GM06990 (cell line): ENCODE results near the gene ARMC8.

ENCODE experiments used
- DNase-seq: peaks from one replicate; pipeline ENCODE4 v3.0.0-alpha.2; 2011; ENCODE audit not compliant: insufficient read length; ENCODE audit errors: extremely low read depth
- H3K27me3 ChIP-seq: replicated peaks from 2 replicates; pipeline ENCODE4 v1.6.0; 2011; ENCODE audit warnings: low read length; ENCODE audit not compliant: control insufficient read depth, insufficient read depth
- H3K36me3 ChIP-seq: 2 replicates; pipeline ENCODE4 v1.5.1; 2011; ENCODE audit warnings: low read length; ENCODE audit not compliant: control insufficient read depth, insufficient read depth
- H3K4me3 ChIP-seq: replicated peaks from 2 replicates; pipeline ENCODE4 v1.5.1; 2011; ENCODE audit warnings: low read depth, mild to moderate bottlenecking, control low read depth, low read length
- TF ChIP-seq, protein P1 (sequence below): IDR thresholded peaks from 2 replicates; pipeline ENCODE4 v1.5.1; 2011; ENCODE audit warnings: low read length, control low read depth, mild to moderate bottlenecking, inconsistent platforms; ENCODE audit not compliant: insufficient read depth, poor library complexity, severe bottlenecking

Gene ARMC8

GRCh38 chr3:138332472-138333073 is 145.5 kb downstream of the ARMC8 start:
- no peak for DNase-seq
- H3K4me3 ChIP-seq, result no peak overlapping the region
- TF ChIP-seq, protein P1, sequence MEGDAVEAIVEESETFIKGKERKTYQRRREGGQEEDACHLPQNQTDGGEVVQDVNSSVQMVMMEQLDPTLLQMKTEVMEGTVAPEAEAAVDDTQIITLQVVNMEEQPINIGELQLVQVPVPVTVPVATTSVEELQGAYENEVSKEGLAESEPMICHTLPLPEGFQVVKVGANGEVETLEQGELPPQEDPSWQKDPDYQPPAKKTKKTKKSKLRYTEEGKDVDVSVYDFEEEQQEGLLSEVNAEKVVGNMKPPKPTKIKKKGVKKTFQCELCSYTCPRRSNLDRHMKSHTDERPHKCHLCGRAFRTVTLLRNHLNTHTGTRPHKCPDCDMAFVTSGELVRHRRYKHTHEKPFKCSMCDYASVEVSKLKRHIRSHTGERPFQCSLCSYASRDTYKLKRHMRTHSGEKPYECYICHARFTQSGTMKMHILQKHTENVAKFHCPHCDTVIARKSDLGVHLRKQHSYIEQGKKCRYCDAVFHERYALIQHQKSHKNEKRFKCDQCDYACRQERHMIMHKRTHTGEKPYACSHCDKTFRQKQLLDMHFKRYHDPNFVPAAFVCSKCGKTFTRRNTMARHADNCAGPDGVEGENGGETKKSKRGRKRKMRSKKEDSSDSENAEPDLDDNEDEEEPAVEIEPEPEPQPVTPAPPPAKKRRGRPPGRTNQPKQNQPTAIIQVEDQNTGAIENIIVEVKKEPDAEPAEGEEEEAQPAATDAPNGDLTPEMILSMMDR, result peak; percentile 46
- H3K27me3 ChIP-seq, result 0 out of 2 replicates have a peak, but pooled peaks cover 1% of the 10 kb centered on the region
- H3K36me3 ChIP-seq, result no peaks in the 10 kb centered on the region

DNA sequence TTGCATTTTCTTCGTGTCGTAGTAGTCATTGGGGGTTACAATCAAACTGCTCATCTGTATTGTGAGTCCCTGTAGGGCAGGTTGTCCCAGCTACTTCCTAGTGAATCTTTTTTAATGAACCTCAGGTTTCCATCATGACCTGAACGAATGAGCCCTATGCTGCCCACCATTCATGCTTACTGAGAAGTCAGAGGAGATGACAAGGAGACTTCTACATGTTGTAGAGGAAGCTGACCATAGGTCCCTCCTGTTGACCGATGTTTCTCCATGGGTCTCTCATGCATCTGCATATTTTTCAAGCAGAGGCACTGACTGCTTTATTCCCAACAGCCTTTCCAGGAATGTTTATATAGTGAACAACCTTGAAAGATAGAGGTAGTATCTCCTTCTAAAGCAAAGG is 147.5 kb downstream of the ARMC8 start:
- DNase-seq, result no peak
- Histone ChIP-seq H3K27me3 (0 out of 2 replicates have a peak, but pooled peaks cover 1% of the 10 kb centered on the region), H3K36me3 (no peaks in the 10 kb centered on the region), H3K4me3 (no peak overlapping the region)
- TF ChIP-seq, protein P1, result no peak

DNA sequence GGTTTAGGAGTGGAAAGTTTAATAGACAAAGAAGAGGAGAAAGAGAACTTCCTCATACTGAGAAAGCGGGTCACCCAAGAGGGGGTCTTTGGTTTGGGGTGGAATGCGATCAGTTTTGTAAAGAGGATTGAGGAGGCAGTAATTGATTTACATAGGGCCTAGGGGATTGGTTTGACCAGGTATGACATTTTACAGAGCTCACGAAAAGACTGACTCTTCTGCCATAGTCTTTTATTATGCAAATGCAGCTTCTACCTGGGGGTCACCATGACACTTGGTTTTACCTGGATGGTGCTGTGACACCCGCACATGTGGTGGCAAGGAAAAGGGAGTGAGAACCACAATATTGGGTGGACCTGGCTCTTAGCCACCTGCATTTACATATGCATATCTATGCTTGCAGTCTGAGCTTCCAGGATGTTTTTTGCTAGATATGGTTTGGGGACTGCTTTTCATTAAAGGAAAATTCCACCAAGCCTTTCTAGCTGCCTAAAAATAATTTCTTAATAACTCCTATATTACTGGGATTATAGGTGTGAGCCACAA is 149.4 kb downstream of the ARMC8 start:
- Histone ChIP-seq H3K4me3 (no peak overlapping the region), H3K36me3 (no peaks in the 10 kb centered on the region), H3K27me3 (no peaks in the 10 kb centered on the region)
- DNase-seq, result no peak
- TF ChIP-seq, protein P1, result no peak

GRCh38 chr3:138338244-138338643 is 151.1 kb downstream of the ARMC8 start:
- no peaks in the 10 kb centered on the region for H3K27me3 ChIP-seq
- H3K36me3 ChIP-seq, result no peaks in the 10 kb centered on the region
- H3K4me3 ChIP-seq, result no peak overlapping the region
- no peak for DNase-seq
- TF ChIP-seq, protein P1, result no peak

DNA sequence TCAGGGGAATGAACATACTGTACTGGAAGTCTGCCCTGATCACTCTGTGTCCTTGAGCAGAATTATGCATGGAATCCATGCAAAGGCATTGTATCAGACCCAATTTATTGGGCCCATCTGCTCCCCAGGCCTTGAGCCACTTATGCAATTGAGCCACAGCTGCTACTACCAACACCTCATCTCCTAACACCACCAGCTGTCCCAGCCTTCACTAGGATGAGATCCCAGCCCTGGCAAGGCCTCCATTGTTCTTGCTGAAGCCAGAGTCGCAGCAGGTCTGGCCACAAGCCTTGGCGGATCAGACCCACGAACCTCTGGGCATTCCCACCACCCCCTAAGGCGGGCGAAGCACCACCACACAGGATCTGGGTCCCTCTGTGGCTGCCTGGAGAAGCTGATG is 151.7 kb downstream of the ARMC8 start:
- Histone ChIP-seq H3K4me3 (no peak overlapping the region), H3K27me3 (no peaks in the 10 kb centered on the region; the same call in 1 of the 2 replicates), H3K36me3 (no peaks in the 10 kb centered on the region)
- TF ChIP-seq, protein P1, result no peak
- no peak for DNase-seq

- no peaks in the 10 kb centered on the region for H3K36me3 ChIP-seq
- no peak for DNase-seq
- TF ChIP-seq, protein P1, result no peak
- H3K4me3 ChIP-seq, result no peak overlapping the region
- no peaks in the 10 kb centered on the region; the same call in none of the 2 replicates for H3K27me3 ChIP-seq
Observed at GRCh38 chr3:138340511-138340910, 153.4 kb downstream of the ARMC8 start.
